Measurements from ENCODE around the gene RITA1.
A peak's percentile ranks its signal among the peaks of the same experiment; 100 is the strongest.

RITA1 gene

GRCh38 chr12:113232089-113232839 lies 46.7 kb downstream of the RITA1 start:
- no peak for DNase-seq

GRCh38 chr12:113232840-113233585 lies 47.5 kb downstream of the RITA1 start:
- DNase-seq = peak; percentile 88

GRCh38 chr12:113233967-113234366 lies 48.4 kb downstream of the RITA1 start:
- DNase-seq = no peak

GRCh38 chr12:113234483-113234882 lies 49.0 kb downstream of the RITA1 start:
- no peak for DNase-seq

- DNase-seq = no peak
Measured at GRCh38 chr12:113235976-113236375, 50.5 kb downstream of the RITA1 start.

GRCh38 chr12:113236539-113237399 lies 51.2 kb downstream of the RITA1 start:
- no peak for DNase-seq

- no peak for DNase-seq
Measured at GRCh38 chr12:113237748-113238147, 52.2 kb downstream of the RITA1 start.

- DNase-seq = no peak
Measured at GRCh38 chr12:113238309-113238708, 52.8 kb downstream of the RITA1 start.

GRCh38 chr12:113239288-113239771 lies 53.8 kb downstream of the RITA1 start:
- no peak for DNase-seq

- DNase-seq = no peak
Measured at GRCh38 chr12:113239811-113240331, 54.4 kb downstream of the RITA1 start.

GRCh38 chr12:113240395-113240794 lies 54.9 kb downstream of the RITA1 start:
- no peak for DNase-seq

- peak; percentile 88 for DNase-seq
Measured at GRCh38 chr12:113241191-113242025, 55.9 kb downstream of the RITA1 start.

Measured in DMS153 (cell line).